ENCODE measurements around the gene HAGHL.
A peak's percentile ranks its signal among the peaks of the same experiment; 100 is the strongest.
"Not testable (repeated sequence)": the region's sequence is repeated elsewhere in the genome, so short reads cannot be mapped to it uniquely, and the experiment has no call there.

HAGHL gene

DNA sequence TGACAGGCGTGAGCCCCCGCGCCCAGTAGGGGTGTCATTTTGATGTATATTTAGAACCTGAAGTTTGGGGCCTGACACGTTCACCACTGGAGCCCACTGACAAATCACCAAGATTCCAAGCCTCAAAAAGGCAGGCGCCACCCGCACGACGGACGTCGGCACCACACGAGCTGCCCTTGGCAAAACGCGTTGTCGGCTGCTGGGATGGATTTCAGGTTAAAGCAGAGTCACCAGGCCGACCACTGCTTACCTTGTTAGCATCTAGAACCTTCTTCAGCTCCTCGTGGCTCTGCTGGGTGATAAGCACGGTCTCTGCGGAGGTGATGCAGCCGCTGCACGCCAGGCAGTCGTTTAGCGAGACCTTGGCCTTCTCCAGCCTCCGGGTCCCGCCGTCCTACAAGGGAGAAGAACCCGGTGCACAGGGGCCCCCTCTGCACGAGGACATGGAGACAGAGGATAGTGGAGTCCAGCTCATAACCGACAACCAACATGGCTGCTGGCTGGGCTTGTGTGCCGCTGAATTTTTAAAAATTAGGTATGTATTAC lies 10.1 kb downstream of the HAGHL start:
- Histone ChIP-seq H3K4me3 (ENCODE audit: low read length) (no peak overlapping the region), H3K27me3 (ENCODE audit: control insufficient read depth, insufficient read depth, low read length) (no peaks in the 10 kb centered on the region), H3K9ac (ENCODE audit: low read length) (no peak overlapping the region), H3K36me3 (ENCODE audit: control insufficient read depth, insufficient read depth, low read length) (no peaks in the 10 kb centered on the region), H3K4me1 (ENCODE audit: control insufficient read depth, insufficient read depth, low read length) (peaks cover 11% of the 10 kb centered on the region), H3K9me3 (ENCODE audit: control insufficient read depth, low read length) (no peaks in the 10 kb centered on the region)

DNA sequence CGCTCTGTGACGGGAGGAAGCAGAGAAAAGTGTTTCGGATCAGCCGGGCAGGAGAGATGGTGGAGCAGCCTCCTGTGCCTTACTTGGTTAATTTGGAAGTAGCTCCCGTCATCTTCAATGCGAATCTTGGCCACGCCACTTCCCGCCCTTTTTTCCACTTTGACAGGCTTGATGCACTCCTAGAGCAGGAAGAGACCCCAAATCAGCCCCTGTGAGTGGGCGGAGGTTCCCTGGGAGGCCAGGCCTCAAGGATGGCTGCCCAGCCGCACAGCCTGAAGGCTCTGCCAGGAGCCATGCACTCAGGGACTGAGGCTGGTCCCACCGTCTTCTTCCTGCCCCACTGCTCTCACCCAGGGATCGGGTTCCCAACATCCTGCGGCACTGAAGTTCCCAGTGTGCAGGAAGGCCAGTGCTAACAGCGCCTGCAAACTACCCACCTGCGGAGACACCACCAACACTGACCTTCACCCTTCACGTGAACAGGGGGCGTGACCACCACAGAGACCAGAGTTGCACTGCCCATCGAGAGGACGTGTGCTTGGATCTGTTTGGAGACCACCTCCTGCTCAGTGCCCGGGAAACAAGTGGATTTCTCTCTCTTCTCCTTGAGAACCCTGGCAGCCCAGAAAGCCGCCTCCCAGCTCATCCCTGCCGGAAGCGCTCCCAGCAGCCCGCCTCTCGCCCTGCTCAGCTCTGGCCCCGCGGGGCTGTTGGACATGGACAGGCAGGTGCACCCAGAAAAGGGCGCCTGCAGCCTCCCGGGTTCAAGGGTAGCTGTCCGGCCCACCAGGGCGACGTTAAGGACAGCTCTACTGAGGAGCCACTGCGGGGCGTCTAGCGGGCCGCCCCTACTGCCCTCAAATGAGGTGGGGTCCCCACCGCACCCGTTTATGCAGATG lies 12.9 kb downstream of the HAGHL start:
- Histone ChIP-seq H3K27me3 (ENCODE audit: control insufficient read depth, insufficient read depth, low read length) (no peaks in the 10 kb centered on the region), H3K4me3 (ENCODE audit: low read length) (peak overlapping the region; percentile 74), H3K9ac (ENCODE audit: low read length) (peak overlapping the region; percentile 87), H3K9me3 (ENCODE audit: control insufficient read depth, low read length) (no peaks in the 10 kb centered on the region), H3K36me3 (ENCODE audit: control insufficient read depth, insufficient read depth, low read length) (no peaks in the 10 kb centered on the region), H3K4me1 (ENCODE audit: control insufficient read depth, insufficient read depth, low read length) (peaks cover 11% of the 10 kb centered on the region)

DNA sequence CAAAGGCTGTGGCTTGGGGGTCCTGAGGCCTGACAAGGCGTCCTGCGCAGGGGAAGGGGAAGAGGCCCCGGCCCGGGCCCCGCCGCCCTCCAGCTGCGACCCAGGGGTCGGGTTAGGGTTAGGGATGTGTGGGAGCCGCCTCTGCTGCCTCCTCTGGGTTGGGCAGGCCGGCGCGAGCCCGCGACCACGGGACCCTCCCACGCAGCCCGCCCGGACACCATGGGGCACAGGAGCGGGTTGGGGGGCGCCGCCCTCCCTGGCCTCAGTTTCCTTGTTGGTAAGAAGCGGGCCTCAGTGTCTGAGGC lies 13.5 kb downstream of the HAGHL start:
- Histone ChIP-seq H3K36me3 (ENCODE audit: control insufficient read depth, insufficient read depth, low read length) (no peaks in the 10 kb centered on the region), H3K9me3 (ENCODE audit: control insufficient read depth, low read length) (no peaks in the 10 kb centered on the region), H3K4me1 (ENCODE audit: control insufficient read depth, insufficient read depth, low read length) (peaks cover 11% of the 10 kb centered on the region), H3K27me3 (ENCODE audit: control insufficient read depth, insufficient read depth, low read length) (no peaks in the 10 kb centered on the region), H3K4me3 (ENCODE audit: low read length) (peak overlapping the region; percentile 74), H3K9ac (ENCODE audit: low read length) (peak overlapping the region; percentile 87)

DNA sequence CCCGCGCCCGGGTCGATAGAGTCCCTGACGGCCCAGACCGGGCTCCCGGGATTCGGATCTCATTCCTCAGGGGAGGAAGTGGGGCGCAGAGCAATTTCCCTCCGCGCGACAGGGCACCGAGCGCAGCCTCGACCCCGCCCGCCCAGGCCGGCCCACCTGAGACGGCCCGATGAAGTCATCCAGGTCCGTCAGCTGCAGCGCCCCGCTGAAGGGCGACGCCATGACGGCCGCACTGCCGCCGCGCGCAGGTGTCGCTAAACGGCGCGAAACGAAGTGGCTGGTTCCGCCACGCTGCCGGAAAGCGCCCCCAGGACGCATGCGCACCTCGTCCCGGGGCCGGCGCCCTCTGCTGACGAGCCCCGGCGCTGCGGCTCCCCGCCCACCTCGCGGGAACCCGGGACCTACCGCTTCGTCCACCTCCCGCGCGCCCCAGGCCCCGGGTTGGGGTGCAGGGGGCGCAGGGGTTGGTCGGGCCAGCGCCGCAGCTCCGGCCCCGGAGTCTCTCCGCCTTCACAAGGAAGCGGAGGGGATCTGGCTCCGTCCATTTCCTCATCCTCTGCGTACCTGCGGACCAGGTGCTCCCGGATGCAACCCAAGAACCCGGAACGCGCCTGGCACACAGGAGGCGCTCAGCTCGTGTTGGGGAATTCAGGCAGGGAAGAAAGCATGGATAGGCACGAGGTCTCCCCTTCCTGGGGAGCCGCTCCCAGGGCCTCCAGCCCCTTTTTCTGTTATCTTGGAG lies 14.0 kb downstream of the HAGHL start, which contains the start of gene CIAO3:
CIAO3 (minus strand) TSS at position 234 of the 742 bp plus-strand sequence; CDS start at position 222, 12 bp downstream.
- H3K4me3 ChIP-seq (ENCODE audit: low read length), result peak within 1 kb of the TSS; percentile 74
- peaks cover 11% of the 10 kb centered on the region for H3K4me1 ChIP-seq (ENCODE audit: control insufficient read depth, insufficient read depth, low read length)
- H3K36me3 ChIP-seq (ENCODE audit: control insufficient read depth, insufficient read depth, low read length), result no peaks in the 10 kb centered on the region
- H3K9me3 ChIP-seq (ENCODE audit: control insufficient read depth, low read length), result no peaks in the 10 kb centered on the region
- no peaks in the 10 kb centered on the region for H3K27me3 ChIP-seq (ENCODE audit: control insufficient read depth, insufficient read depth, low read length)
- peak within 1 kb of the TSS; percentile 87 for H3K9ac ChIP-seq (ENCODE audit: low read length)

DNA sequence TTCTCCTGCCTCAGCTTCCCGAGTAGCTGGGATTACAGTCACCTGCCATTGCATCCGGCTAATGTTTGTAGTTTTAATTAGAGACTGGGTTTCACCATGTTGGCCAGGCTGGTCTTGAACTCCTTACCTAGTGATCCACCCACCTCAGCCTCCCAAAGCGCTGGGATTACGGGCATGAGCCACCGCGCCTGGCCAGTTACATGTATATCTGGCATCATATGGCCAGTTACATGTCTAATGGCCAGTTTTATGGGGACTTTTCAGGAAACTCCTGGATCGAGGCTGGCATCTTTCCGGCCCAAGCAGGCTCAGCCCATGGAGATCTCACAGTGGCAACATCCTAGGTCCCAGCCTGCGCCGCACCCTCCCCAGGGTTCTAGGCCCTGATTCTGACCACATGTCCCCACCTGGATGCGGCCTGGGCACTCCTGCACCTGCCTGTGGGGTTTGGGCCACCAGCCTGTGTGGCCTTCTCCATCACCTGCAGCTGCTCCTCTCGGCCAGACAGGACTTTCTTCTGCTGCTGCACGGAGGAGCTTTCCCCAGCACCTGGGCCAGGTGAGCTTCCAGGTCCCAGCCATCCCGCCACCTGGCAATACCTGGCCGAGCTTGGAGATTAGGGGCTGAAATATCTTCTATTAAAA lies 15.2 kb downstream of the HAGHL start:
- no peaks in the 10 kb centered on the region for H3K9me3 ChIP-seq (ENCODE audit: control insufficient read depth, low read length)
- H3K36me3 ChIP-seq (ENCODE audit: control insufficient read depth, insufficient read depth, low read length), result no peaks in the 10 kb centered on the region
- H3K4me1 ChIP-seq (ENCODE audit: control insufficient read depth, insufficient read depth, low read length), result peaks cover 11% of the 10 kb centered on the region
- H3K9ac ChIP-seq (ENCODE audit: low read length), result no peak overlapping the region
- no peaks in the 10 kb centered on the region for H3K27me3 ChIP-seq (ENCODE audit: control insufficient read depth, insufficient read depth, low read length)
- H3K4me3 ChIP-seq (ENCODE audit: low read length), result no peak overlapping the region

DNA sequence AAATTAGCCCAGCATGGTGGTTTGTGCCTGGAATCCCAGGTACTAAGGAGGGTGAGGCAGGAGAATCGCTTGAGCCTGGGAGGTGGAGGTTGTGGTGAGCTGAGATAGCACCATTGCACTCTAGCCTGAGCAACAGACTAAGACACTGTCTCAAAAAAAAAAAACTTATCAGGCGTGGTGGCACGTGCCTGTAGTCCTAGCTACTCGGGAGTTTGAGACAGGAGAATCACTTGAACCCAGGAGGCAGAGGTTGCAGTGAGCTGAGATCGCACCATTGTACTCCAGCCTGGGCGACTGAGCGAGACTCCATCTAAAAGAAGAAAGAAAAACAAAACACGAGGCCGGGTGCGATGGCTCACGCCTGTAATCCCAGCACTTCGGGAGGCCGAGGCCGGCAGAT lies 16.0 kb downstream of the HAGHL start:
- H3K27me3 ChIP-seq (ENCODE audit: control insufficient read depth, insufficient read depth, low read length); H3K4me1 ChIP-seq (ENCODE audit: control insufficient read depth, insufficient read depth, low read length); H3K9ac ChIP-seq (ENCODE audit: low read length); H3K36me3 ChIP-seq (ENCODE audit: control insufficient read depth, insufficient read depth, low read length); H3K4me3 ChIP-seq (ENCODE audit: low read length); H3K9me3 ChIP-seq (ENCODE audit: control insufficient read depth, low read length): not testable (repeated sequence)

DNA sequence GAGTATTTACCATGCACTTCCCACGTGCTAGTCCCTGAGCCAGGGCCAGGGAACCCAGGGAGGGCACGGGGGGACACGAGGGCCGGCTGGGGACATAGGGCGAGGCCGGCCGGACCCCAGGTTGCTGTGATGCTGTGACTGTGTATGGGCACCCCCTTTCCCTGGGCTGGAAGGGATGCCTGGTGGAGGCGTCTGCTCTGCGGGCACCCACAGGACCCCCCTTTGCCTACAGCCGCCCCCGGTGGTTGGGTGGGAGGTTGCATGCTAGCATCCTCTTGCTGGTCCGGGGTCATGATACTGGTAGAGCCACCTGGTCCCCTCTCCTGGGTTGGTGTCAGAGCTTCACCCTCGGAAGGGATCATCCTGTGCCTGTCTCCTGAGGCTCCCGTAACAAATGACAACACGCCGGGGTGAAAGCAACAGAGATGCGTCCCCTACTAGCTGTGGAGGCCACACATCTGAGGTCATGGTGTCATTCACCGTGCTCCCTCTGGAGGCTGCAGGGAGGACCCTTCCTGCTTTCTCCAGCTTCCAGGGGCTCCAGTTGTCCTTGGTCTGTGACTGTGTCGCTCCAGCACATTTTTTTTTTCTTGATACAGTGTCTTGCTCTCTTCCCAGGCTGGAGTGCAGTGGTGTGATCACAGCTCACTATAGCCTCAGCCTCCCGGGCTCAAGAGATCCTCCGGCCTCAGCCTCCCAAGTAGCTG lies 17.0 kb downstream of the HAGHL start:
- Histone ChIP-seq H3K27me3 (ENCODE audit: control insufficient read depth, insufficient read depth, low read length) (no peaks in the 10 kb centered on the region), H3K4me3 (ENCODE audit: low read length) (no peak overlapping the region), H3K4me1 (ENCODE audit: control insufficient read depth, insufficient read depth, low read length) (peaks cover 8% of the 10 kb centered on the region), H3K9me3 (ENCODE audit: control insufficient read depth, low read length) (no peaks in the 10 kb centered on the region), H3K9ac (ENCODE audit: low read length) (no peak overlapping the region), H3K36me3 (ENCODE audit: control insufficient read depth, insufficient read depth, low read length) (no peaks in the 10 kb centered on the region)

DNA sequence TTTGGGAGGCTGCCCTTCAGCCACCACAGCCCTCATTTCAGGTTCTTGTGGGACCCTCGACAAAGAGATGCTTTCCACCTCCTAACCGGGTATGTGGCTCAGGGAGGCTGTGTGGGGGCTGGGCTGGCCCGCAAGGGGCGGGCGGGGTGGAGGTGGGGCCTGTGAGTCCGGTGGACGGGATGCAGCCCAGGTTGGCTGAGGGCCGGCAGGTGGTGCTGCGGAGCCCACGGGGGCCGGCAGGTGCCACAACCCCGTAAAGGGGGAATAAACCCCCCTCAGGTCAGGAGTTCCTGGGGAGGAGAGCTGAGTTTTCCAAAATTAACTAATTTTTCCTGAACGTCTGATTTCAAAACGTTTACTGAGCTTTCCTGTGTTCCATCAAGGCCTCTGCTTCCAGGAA lies 18.8 kb downstream of the HAGHL start:
- no peak overlapping the region for H3K9ac ChIP-seq (ENCODE audit: low read length)
- no peaks in the 10 kb centered on the region for H3K27me3 ChIP-seq (ENCODE audit: control insufficient read depth, insufficient read depth, low read length)
- no peaks in the 10 kb centered on the region for H3K9me3 ChIP-seq (ENCODE audit: control insufficient read depth, low read length)
- no peaks in the 10 kb centered on the region for H3K36me3 ChIP-seq (ENCODE audit: control insufficient read depth, insufficient read depth, low read length)
- H3K4me3 ChIP-seq (ENCODE audit: low read length), result no peak overlapping the region
- no peaks in the 10 kb centered on the region for H3K4me1 ChIP-seq (ENCODE audit: control insufficient read depth, insufficient read depth, low read length)

DNA sequence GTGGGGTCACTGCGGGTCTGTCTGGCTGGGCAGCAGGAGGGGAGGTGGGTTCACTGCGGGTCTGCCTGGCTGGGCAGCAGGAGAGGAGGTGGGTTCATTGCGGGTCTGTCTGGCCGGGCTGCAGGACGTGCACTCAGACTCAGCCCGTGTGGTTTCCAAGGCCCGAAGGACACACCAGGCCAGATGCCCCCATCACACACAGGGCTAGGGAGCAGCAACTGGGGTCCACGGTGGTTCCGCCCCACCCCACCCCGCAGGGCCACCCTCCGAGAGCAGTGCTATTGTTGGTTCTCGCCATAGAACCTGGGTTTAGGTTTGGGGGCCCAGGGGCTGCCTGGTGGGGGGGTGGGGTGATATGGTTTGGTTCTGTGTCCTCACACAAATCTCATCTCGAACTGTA lies 19.7 kb downstream of the HAGHL start:
- Histone ChIP-seq H3K36me3 (ENCODE audit: control insufficient read depth, insufficient read depth, low read length) (no peaks in the 10 kb centered on the region), H3K9ac (ENCODE audit: low read length) (no peak overlapping the region), H3K9me3 (ENCODE audit: control insufficient read depth, low read length) (no peaks in the 10 kb centered on the region), H3K4me3 (ENCODE audit: low read length) (no peak overlapping the region), H3K4me1 (ENCODE audit: control insufficient read depth, insufficient read depth, low read length) (no peaks in the 10 kb centered on the region), H3K27me3 (ENCODE audit: control insufficient read depth, insufficient read depth, low read length) (peaks cover 4% of the 10 kb centered on the region)

DNA sequence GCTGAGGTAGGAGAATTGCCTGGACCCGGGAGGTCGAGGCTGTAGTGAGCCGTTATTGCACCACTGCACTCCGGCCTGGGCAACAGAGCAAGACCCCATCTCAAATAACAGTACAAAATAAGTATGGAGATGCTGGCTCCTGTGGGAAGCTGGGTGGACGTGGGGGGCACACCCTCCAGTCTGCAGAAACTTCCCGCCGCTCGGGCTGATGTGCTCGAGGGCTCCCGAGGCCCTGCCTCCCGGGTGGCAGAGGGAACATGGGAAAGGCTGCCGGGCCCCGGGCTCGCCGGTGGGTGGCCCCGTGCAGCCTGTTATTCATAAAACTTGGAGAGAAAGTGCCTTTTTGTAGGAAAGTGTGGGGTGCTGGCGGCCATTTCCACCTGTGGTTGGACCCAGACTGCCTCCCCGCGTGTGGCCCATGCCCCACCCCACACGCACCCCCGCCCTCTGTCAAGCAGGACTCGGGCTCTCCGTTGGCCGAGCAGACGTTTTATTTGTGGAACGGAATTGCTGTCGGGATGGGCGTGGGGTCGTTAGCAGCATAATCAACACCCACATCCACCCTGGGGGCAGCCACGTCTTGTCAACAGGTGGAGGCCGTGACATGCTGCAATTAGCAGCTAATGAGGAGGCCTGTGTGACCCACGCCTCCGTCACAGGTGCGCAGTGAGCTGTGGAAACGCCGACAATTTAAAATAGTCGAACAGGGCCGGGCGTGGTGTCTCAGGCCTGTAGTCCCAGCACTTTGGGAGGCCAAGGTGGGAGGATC lies 21.3 kb downstream of the HAGHL start:
- Histone ChIP-seq H3K27me3 (ENCODE audit: control insufficient read depth, insufficient read depth, low read length) (peaks cover 15% of the 10 kb centered on the region), H3K9ac (ENCODE audit: low read length) (no peak overlapping the region), H3K36me3 (ENCODE audit: control insufficient read depth, insufficient read depth, low read length) (no peaks in the 10 kb centered on the region), H3K9me3 (ENCODE audit: control insufficient read depth, low read length) (no peaks in the 10 kb centered on the region), H3K4me3 (ENCODE audit: low read length) (no peak overlapping the region), H3K4me1 (ENCODE audit: control insufficient read depth, insufficient read depth, low read length) (peaks cover 5% of the 10 kb centered on the region)

DNA sequence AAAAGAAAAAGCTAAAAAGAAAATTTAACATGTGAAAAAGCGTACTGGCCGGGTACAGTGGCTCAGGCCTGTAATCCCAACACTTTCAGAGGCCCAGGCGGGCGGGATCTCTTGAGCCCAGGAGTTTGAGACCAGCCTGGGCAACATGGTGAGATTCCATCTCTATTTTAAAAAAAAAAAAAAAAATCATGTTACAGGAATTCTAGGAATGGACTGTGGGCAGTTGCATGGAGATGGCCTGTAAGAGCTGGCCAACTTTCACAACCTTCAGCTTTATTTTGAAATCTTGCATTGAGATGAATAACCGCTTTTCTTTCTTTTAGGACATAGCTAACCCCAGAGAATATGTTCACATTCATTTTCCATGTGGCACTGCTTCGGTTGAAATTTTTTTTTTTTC lies 22.1 kb downstream of the HAGHL start:
- H3K9me3 ChIP-seq (ENCODE audit: control insufficient read depth, low read length), result no peaks in the 10 kb centered on the region
- peaks cover 5% of the 10 kb centered on the region for H3K4me1 ChIP-seq (ENCODE audit: control insufficient read depth, insufficient read depth, low read length)
- H3K36me3 ChIP-seq (ENCODE audit: control insufficient read depth, insufficient read depth, low read length), result no peaks in the 10 kb centered on the region
- no peak overlapping the region for H3K4me3 ChIP-seq (ENCODE audit: low read length)
- H3K9ac ChIP-seq (ENCODE audit: low read length), result no peak overlapping the region
- peaks cover 15% of the 10 kb centered on the region for H3K27me3 ChIP-seq (ENCODE audit: control insufficient read depth, insufficient read depth, low read length)

Measured in mucosa of stomach (tissue), 1 donor.